Activated CD8-positive, alpha-beta memory T cell treated with anti-CD3 and anti-CD28 coated beads for 24 hours (primary cell): Measurements from ENCODE around the gene TERB2.
"Not testable (repeated sequence)": the region's sequence is repeated elsewhere in the genome, so short reads cannot be mapped to it uniquely, and the experiment has no call there.

Experiments
- DNase-seq: peaks from one replicate; pipeline ENCODE4 v3.0.0-alpha.2; 2020

Gene TERB2

GRCh38 chr15:44956388-44956787 lies at the start of gene TERB2:
Gene TERB2 (plus strand): TSS chr15:44956687. CDS start chr15:44956719, 32 bp downstream.
- DNase-seq, result no peak

DNA sequence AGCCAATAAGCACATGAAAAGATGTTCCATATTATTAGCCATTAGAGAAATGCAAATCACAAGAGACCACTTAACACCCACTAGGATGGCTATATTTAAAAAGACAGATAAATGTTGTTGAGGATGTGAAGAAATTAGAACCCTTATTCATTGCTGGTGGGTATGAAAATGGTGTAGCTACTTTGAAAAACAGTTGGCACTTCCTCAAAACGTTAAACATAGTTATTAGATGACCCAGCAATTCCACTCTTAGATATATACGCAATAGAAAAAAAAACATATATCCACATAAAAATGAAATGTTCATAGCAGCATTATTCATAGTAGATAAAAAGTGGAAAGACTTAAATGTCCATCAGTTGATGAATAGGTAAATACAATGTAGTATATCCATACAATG lies 47.1 kb upstream of the TERB2 start:
- DNase-seq, result no peak

GRCh38 chr15:44910981-44911625 lies 45.4 kb upstream of the TERB2 start:
- DNase-seq, result no peak

DNA sequence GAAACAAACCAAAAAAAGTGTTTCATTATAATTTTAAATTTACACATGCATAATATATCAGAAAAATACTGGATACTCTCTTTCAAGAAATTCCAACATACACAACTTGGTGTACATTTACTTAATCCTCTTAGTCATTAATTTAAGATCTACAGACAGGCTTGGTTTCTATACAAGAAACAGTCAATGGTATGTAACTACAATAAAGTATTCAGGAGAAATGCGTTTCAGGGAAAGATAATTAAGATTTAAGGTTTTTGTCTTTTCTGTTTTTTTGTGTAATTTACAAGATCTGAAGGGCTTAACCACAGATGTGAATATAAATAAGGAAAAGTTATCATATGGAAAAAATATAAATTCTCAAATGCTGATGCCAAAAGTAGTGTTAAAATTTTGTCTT lies 44.3 kb upstream of the TERB2 start:
- not testable (repeated sequence) for DNase-seq

GRCh38 chr15:44912974-44913448 lies 43.5 kb upstream of the TERB2 start:
- DNase-seq, result not testable (repeated sequence)

DNA sequence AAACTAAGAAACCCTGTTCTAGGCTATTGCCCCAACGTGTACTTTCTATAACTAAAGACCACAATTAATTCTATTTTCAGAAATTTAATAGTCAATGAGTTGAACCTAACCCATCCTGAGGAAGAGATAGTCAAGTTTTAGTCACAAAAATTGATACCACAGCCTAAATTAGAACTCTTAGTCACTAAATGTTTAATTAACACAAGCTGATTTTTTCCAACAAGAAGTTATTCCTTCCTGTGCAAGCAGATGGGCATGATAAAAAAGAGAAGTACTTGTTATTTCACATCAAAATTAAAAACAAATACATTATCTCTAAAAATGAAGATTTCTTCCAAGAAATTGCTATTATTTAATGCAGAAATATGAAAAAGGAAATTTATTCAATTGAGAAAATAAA lies 38.4 kb upstream of the TERB2 start:
- DNase-seq, result no peak

GRCh38 chr15:44928658-44929057 lies 27.8 kb upstream of the TERB2 start:
- not testable (repeated sequence) for DNase-seq

GRCh38 chr15:44930283-44930682 lies 26.2 kb upstream of the TERB2 start:
- DNase-seq, result not testable (repeated sequence)

DNA sequence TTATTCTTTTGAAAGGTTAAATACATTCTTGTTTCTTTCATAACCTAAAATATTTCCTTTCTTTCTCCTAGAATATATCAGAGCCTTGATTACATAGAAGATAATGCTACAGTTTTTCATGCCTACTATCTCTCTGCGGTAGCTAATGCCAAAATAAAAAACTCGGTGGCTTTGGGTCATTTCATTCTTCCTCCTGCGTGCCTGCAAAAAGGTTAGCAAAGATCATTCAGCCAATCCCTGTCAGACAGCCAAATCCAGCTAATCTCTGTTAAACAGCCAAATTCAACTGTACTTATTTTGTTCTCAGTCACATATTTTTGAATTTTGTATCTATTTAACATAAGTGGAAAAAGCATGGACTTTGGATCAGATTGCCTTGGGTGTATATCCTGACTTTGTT lies 1.8 kb downstream of the TERB2 start:
- not testable (repeated sequence) for DNase-seq

DNA sequence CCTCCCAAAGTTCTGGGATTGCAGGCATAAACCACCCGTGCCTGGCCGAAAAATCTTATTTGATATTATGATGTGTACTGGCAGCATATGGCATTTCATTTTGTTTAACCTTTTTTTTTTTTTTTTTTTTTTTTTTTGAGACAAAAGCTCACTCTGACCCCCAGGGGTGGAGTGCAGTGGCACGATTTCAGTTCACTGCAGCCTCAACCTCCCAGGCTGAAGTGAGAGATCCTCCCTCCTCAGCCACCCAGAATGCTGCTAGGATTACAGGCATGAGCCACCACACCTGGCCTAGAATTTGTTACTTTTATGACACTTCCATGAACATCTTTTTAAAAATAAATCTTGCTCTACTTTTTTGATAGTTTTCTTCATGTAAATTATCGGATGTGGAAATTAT lies 12.0 kb downstream of the TERB2 start:
- no peak for DNase-seq

- no peak for DNase-seq
These were observed 14.5 kb downstream of the TERB2 start for GRCh38 chr15:44971036-44971435.

DNA sequence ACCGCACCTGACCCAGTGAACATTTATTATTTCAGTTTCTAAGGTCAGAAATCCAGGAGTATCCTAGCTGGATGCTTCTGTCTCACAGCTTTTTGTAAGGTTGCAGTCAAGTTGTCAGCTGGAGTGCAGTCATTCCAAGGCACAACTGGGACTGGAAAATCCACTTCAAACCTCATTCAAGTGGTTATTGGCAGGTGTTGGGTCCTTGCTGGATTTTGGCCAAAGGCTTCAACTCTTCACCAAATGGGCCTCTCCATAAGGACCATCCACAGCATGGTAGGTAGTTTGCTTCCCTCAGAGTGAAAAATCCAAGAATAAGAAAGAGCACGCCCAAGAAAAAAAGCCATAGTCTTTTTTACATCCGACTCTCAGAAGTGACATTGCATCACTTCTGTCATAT lies 19.7 kb downstream of the TERB2 start:
- DNase-seq, result not testable (repeated sequence)

- DNase-seq, result not testable (repeated sequence)
These were observed 21.3 kb downstream of the TERB2 start for GRCh38 chr15:44977781-44978180.

DNA sequence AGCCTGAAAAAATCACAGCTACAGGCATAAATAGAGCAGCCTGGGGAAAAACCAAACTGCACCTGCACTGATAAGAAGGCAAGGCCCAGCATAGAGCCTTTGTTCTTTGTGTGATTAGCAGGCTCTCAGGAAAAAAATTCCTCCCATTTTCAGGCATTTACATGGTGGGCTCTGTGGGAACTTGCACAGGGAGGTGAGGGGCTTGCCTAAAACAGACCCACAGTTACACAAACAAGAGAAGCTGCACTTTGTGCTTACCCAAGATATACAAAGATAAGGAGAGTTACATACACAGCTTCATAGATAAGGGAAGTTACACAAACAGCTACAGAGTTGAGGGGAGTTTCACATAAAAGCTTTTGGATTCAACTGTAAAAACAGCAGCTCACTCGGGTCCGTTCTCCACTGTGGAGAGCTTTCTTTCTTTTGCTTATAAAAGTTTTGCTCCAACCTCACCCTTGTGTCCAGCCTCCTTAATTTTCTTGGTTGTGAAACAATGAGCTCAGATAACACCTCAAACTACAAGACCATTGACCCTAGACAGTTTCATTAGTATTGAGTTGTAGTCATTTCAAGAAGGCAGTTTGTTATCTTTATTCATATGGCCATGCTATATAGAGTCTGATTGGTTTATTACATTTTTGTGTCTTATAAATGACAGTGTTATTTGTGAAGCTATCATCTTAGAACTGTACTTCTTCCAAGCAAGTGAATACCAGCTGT lies 23.3 kb downstream of the TERB2 start:
- DNase-seq, result not testable (repeated sequence)

DNA sequence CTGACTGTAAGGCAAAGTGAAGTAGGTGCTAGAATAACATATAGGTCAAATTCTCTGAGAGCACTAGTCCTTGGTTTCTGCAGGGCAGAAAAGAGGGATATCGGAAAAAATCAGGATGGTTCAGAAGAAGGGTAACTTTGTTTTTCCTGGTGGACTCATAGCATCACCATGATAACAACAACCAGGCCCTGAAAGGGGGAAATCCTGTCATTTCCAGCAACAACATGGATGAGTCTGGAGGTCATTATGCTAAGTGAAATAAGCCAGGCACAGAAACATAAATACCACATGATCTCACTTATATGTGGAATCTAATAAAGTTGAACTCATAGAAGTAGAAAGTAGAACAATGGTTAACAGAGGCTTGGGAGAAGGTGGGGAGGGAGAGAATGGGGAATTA lies 27.7 kb downstream of the TERB2 start:
- DNase-seq, result not testable (repeated sequence)

- not testable (repeated sequence) for DNase-seq
These were observed 30.0 kb downstream of the TERB2 start for GRCh38 chr15:44986346-44987055.

GRCh38 chr15:44987711-44988110 lies 31.2 kb downstream of the TERB2 start:
- not testable (repeated sequence) for DNase-seq

DNA sequence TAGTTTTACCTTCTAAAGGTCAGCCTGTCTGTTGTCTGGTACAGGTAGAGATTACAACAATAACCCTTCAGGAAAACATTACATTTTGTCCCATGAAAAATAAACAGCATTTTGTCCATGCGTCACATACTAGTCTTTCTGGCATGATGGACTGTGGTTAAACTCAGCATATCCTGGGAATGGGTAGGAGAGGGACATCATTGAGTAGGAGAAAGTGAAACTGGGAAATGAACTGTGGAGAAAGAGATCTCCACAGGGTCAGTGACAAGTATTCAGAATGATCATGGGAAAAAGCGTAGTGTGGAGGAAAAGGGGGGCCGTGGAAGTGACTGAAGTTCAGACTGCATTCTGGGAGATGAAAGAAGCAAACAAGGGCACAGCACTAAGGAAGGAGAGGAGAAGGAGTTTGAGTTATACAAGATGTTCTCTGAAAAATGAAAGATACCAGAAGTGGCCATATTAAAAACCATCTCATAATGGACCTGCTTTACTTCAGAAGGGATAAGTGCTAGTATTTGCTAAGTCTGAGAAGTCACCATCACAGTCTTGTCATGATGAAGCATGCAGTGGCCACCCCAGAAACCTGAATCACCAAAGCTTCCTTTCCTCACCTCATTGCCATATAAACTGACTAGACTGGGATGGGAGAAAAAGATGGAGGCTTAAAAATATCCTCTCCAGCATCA lies 31.8 kb downstream of the TERB2 start:
- not testable (repeated sequence) for DNase-seq

DNA sequence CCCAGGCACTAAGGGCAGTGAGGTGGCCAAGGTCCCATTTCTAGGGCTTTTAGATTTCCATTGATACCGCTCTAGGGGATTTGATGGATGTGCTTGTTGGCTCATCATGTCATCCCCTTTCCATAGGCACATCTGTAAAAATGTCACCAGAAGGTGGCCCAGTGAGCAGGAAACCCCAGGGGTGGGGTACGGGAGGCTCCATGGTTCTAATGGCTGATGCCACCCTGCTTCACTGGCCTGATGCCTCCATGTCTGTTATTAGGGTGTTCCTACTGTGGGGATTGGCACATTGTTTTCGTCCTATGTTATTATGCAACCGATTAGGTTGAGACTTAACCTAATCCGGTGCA lies 32.4 kb downstream of the TERB2 start:
- DNase-seq, result not testable (repeated sequence)

GRCh38 chr15:44997632-44998031 lies 41.1 kb downstream of the TERB2 start:
- DNase-seq, result not testable (repeated sequence)

DNA sequence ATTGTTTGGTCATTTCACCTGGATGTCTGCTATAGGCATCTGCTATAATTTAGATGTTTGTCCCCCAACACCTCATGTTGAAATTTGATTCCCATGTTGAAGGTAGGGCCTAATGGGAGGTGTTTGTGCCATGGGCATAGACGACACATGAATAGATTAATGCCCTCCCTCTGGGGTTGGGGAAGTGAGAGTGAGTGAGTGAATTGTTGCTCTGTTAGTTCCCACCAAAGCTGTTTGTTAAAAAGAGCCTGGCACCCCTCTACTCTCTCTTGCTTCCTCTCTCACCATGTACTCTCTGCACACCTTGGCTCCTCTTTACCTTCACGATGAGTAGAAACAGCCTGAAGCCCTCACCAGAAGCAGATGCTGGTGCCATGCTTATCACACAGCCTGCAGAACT lies 42.6 kb downstream of the TERB2 start:
- DNase-seq, result no peak

- not testable (repeated sequence) for DNase-seq
These were observed 44.7 kb downstream of the TERB2 start for GRCh38 chr15:45001180-45001579.
